Muscle layer of colon (tissue), 2 donors: ENCODE results near the gene ETV6.

Experiments used
- H3K27ac ChIP-seq: one replicate; pipeline ENCODE4 v1.7.0; 2013; ENCODE audit warnings: low read depth, mild to moderate bottlenecking, low read length, moderate library complexity
- H3K27me3 ChIP-seq, 2 donors: one replicate each; pipeline ENCODE4 v1.7.0; 2013; ENCODE audit warnings: low read length in 2 of 2, mild to moderate bottlenecking in 2 of 2; ENCODE audit not compliant: insufficient read depth in 2 of 2, control insufficient read depth in 1 of 2
- H3K36me3 ChIP-seq: one replicate; pipeline ENCODE4 v1.7.0; 2013; ENCODE audit warnings: mild to moderate bottlenecking, low read length; ENCODE audit not compliant: insufficient read depth
- H3K4me1 ChIP-seq: one replicate; pipeline ENCODE4 v1.7.0; 2013; ENCODE audit warnings: mild to moderate bottlenecking, low read length; ENCODE audit not compliant: insufficient read depth
- H3K4me3 ChIP-seq, 2 donors: one replicate each; pipeline ENCODE4 v1.7.0; 2013; ENCODE audit warnings: low read length in 2 of 2, low read depth in 1 of 2, mild to moderate bottlenecking in 1 of 2, moderate library complexity in 1 of 2
- H3K9ac ChIP-seq: one replicate; pipeline ENCODE4 v1.7.0; 2013; ENCODE audit warnings: low read length
- H3K9me3 ChIP-seq: one replicate; pipeline ENCODE4 v1.7.0; 2013; ENCODE audit warnings: mild to moderate bottlenecking, low read length
- donor health status: abdominal sarcoma.
- donor health status: Adenocarcinoma of cecum.

Gene ETV6

DNA sequence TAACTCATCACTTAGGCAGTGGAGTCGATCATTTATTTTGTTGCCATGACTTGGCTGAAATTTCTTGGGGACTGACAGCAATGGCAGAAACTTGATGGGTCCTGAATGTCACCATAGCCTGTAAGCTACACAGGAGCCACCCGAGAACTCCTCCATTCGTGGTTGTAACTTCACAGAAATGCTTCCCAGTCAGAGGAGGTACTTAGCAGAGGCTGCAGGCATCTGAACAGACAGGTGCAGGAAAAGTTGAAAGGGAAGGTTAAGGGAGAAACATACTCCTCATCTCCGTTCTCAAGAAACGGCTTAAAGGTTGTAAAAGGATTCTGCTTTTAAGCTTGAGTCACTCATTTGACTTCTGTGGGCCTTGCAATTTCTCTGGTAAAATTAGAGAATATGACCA is 47.7 kb downstream of the ETV6 start:
- no peak overlapping the region for H3K27ac ChIP-seq
- H3K36me3 ChIP-seq, result no peaks in the 10 kb centered on the region
- H3K9ac ChIP-seq, result no peak overlapping the region
- no peaks in the 10 kb centered on the region for H3K27me3 ChIP-seq
- no peak overlapping the region for H3K4me3 ChIP-seq
- H3K9me3 ChIP-seq, result no peaks in the 10 kb centered on the region
- peaks cover 78% of the 10 kb centered on the region for H3K4me1 ChIP-seq

- Histone ChIP-seq H3K27me3 (no peaks in the 10 kb centered on the region), H3K9ac (no peak overlapping the region), H3K4me3 (no peak overlapping the region), H3K27ac (no peak overlapping the region), H3K4me1 (peaks cover 75% of the 10 kb centered on the region), H3K36me3 (no peaks in the 10 kb centered on the region), H3K9me3 (no peaks in the 10 kb centered on the region)
Observed at GRCh38 chr12:11697670-11698387, 48.4 kb downstream of the ETV6 start.

DNA sequence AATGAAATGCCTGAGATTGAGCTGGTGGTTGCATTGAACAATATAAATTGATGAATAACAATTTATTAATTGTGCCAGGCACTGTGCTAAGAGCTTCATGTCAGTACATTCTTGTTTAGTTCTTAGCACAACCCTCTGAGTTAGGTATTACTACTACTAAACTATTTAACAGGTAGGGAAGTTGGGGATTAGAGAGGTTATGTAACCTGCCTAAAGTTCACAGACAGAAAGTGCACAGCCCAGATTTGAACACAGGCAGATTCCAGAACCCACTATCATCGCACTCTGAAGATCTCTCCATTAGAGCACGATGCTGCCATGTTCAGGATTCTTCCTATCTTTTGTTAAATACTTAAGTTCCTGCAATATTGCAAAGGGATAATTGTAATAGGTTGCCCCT is 49.3 kb downstream of the ETV6 start:
- no peak overlapping the region for H3K27ac ChIP-seq
- H3K9ac ChIP-seq, result no peak overlapping the region
- H3K4me1 ChIP-seq, result peaks cover 67% of the 10 kb centered on the region
- no peaks in the 10 kb centered on the region for H3K36me3 ChIP-seq
- no peaks in the 10 kb centered on the region for H3K9me3 ChIP-seq
- H3K27me3 ChIP-seq, result no peaks in the 10 kb centered on the region
- H3K4me3 ChIP-seq, result no peak overlapping the region

DNA sequence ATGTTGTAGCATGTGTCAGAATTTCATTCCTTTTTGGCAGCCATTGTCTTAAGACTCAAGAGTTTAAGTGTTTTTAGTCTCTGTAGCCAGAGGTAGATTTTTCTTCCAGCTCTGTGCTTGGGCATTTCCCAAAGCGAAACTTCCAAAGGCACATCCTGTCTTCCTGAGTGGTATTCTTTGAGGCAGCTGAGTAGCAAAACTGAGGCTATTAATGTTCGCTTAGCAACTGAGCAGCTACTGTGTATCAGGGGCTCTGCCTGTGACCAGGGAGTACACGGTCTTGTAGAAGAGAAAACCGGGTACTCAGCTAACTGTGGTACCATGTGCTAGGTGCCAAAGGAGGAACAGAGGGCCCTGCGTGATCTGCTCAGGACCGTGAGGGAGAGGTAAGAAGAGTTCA is 52.0 kb downstream of the ETV6 start:
- Histone ChIP-seq H3K27ac (peak overlapping the region; percentile 77), H3K4me1 (peaks cover 57% of the 10 kb centered on the region)

GRCh38 chr12:11702959-11703358 is 53.5 kb downstream of the ETV6 start:
- no peaks in the 10 kb centered on the region for H3K27me3 ChIP-seq
- H3K27ac ChIP-seq, result no peak overlapping the region
- H3K9me3 ChIP-seq, result no peaks in the 10 kb centered on the region
- peaks cover 61% of the 10 kb centered on the region for H3K4me1 ChIP-seq
- no peak overlapping the region for H3K4me3 ChIP-seq
- no peak overlapping the region for H3K9ac ChIP-seq
- no peaks in the 10 kb centered on the region for H3K36me3 ChIP-seq

More for the DNA sequence above, 52.0 kb downstream of the ETV6 start:
- no peaks in the 10 kb centered on the region for H3K36me3 ChIP-seq
- no peaks in the 10 kb centered on the region for H3K9me3 ChIP-seq
- peak overlapping the region; percentile 28 for H3K9ac ChIP-seq
- peak overlapping the region in 1 of 2 donors; percentile 28 for H3K4me3 ChIP-seq
- H3K27me3 ChIP-seq, result no peaks in the 10 kb centered on the region

DNA sequence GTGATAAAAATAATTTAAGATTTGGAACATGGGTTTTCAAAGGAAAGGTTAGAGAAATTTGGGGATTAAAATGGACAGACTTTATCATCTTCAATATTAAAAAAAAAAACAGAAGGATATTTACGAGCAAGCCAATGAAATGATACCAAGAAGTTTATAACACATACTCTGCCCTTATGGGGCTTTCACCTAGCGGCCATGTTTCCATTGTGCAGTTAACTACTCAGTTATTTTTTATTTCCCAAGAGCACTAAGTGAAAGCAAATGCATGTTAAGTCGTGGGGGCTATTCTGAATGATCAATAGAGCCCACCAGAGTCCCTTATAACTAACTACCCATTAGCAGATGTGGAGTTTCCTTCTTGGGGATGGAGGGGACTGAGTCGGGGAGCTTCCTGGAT is 53.9 kb downstream of the ETV6 start:
- Histone ChIP-seq H3K27ac (no peak overlapping the region), H3K9me3 (no peaks in the 10 kb centered on the region), H3K9ac (no peak overlapping the region), H3K4me1 (peaks cover 65% of the 10 kb centered on the region), H3K4me3 (no peak overlapping the region), H3K27me3 (no peaks in the 10 kb centered on the region), H3K36me3 (no peaks in the 10 kb centered on the region)

GRCh38 chr12:11704089-11704488 is 54.6 kb downstream of the ETV6 start:
- Histone ChIP-seq H3K36me3 (no peaks in the 10 kb centered on the region), H3K9me3 (no peaks in the 10 kb centered on the region), H3K4me3 (no peak overlapping the region), H3K4me1 (peaks cover 66% of the 10 kb centered on the region), H3K27ac (no peak overlapping the region), H3K27me3 (no peaks in the 10 kb centered on the region), H3K9ac (no peak overlapping the region)

- H3K36me3 ChIP-seq, result no peaks in the 10 kb centered on the region
- peak overlapping the region; percentile 37 for H3K27ac ChIP-seq
- H3K27me3 ChIP-seq, result no peaks in the 10 kb centered on the region
- no peak overlapping the region for H3K9ac ChIP-seq
- H3K4me3 ChIP-seq, result no peak overlapping the region
- no peaks in the 10 kb centered on the region for H3K9me3 ChIP-seq
- peaks cover 66% of the 10 kb centered on the region for H3K4me1 ChIP-seq
Observed at GRCh38 chr12:11705010-11705409, 55.5 kb downstream of the ETV6 start.

DNA sequence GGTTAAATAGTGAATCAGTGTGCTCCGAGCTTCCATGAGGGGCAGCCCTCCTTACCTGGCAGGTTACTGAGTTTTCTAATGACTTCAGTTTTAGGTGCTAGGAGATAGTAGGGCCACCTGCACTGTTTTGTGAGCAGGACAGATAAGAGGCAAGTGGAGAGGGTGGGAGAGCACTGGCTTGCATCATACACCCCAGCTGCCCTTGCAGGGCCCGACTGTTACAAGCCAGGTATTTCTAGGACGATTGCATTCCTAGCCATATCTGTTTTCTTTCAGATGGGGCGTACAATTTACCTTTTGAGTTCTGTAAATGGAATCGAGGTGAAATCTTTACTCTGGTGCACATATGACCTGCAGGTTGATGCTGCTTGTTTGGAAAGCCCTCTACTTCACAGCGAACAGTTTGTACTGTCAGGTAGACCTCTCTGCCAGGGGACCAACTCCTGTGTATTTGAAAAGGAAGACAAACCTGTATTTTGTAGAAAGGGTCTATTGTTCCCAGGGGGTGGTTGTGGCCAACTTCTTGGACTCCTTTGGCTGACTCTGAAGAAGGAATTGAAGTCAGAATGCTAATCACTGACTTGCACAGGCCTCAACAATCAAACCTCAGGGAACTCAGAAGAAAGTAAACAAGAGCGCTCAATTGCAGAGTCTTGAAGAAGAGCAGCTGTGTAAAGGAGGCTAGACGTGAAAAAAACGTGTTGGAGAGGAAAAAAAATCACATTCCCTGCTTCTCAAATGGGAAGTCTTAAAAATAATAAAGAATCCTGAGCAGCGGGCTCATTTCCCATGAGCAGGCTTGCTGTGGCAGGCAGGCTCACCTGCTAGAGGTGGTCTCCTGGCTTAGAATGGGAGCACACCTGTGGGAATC is 57.3 kb downstream of the ETV6 start:
- Histone ChIP-seq H3K4me3 (no peak overlapping the region), H3K27me3 (no peaks in the 10 kb centered on the region), H3K4me1 (peaks cover 68% of the 10 kb centered on the region), H3K9ac (peak overlapping the region; percentile 6), H3K27ac (peak overlapping the region; percentile 15), H3K36me3 (no peaks in the 10 kb centered on the region), H3K9me3 (no peaks in the 10 kb centered on the region)

- peak overlapping the region; percentile 6 for H3K9ac ChIP-seq
- H3K9me3 ChIP-seq, result no peaks in the 10 kb centered on the region
- H3K36me3 ChIP-seq, result no peaks in the 10 kb centered on the region
- no peaks in the 10 kb centered on the region for H3K27me3 ChIP-seq
- no peak overlapping the region for H3K4me3 ChIP-seq
- peaks cover 69% of the 10 kb centered on the region for H3K4me1 ChIP-seq
- H3K27ac ChIP-seq, result peak overlapping the region; percentile 15
Observed at GRCh38 chr12:11707535-11707934, 58.1 kb downstream of the ETV6 start.

DNA sequence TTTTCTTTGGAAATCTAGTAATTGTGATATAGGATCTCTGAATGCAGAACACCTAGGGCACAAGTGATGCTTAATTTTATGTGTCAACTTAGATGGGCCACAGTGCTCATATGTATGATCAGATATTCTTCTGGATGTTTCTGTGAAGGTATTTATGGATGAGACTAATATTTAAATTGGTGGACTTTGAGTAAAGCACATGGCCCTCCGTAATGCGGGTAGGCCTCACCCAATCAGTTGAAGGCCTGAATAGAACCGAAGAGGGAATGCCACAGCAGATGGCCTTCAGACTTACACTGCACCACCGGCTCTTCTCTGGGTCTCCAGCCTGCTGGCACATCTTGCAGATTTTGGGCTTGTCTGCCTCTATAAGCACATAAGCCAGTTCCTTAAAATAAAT is 60.0 kb downstream of the ETV6 start:
- H3K9me3 ChIP-seq, result no peaks in the 10 kb centered on the region
- no peaks in the 10 kb centered on the region for H3K27me3 ChIP-seq
- H3K9ac ChIP-seq, result no peak overlapping the region
- H3K27ac ChIP-seq, result peak overlapping the region; percentile 31
- peaks cover 69% of the 10 kb centered on the region for H3K4me1 ChIP-seq
- peaks cover 4% of the 10 kb centered on the region for H3K36me3 ChIP-seq
- no peak overlapping the region for H3K4me3 ChIP-seq
